Measurements from ENCODE around the gene ATXN1.
A peak's percentile ranks its signal among the peaks of the same experiment; 100 is the strongest.
"Not testable (repeated sequence)": the region's sequence is repeated elsewhere in the genome, so short reads cannot be mapped to it uniquely, and the experiment has no call there.

Gene ATXN1

DNA sequence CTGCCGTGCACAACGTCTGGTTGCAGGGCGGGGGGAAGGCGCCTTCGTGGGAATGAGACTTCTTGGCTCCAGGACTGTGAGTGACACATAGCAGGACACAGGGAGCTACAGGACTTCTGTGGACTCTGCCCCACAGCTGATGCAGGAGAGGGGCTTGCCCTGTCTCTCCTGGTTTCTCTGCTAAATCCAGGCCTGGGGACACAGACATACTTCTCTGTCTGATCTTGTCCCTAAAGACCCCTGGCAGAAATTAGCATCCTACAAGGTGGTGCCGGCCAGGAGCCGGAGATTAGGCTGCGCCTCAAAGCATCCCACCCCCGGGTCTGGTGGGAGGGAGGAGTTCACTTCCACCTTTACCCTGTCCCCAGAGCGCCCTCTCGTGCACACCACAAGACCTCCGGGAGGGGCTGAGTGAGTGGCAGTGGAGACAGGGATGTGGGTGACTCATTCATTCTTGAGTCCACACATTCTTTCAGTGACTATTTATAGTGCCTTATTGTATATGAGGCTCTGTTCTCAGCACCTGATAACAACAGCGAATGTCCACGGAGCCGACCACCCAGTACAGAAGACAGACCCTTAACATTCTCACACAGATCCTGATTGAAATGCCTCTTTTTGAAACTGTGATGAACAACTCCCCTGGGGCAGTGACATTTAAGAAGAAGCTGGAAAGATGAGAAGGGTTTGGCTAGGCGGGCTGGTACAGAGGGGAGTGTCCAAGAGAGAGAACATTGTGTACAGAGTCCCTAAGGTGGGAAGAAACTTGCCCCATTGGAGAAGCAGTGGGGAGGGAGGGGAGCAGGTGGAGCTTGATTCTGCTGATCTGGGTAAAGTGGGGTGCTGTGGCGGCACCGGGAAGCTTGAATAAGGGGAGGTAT, 483.9 kb downstream of the ATXN1 start:
- TF ChIP-seq CTCF (IDR thresholded peaks at IDR 0.05; ENCODE audit: extremely low read depth, missing control alignments) = peak; percentile 17
- DNase-seq (ENCODE audit: low spot score) = no peak

GRCh38 chr6:16274885-16275589, 486.2 kb downstream of the ATXN1 start:
- no peak for TF ChIP-seq CTCF (IDR thresholded peaks at IDR 0.05; ENCODE audit: extremely low read depth, missing control alignments)
- no peak for DNase-seq (ENCODE audit: low spot score)

DNA sequence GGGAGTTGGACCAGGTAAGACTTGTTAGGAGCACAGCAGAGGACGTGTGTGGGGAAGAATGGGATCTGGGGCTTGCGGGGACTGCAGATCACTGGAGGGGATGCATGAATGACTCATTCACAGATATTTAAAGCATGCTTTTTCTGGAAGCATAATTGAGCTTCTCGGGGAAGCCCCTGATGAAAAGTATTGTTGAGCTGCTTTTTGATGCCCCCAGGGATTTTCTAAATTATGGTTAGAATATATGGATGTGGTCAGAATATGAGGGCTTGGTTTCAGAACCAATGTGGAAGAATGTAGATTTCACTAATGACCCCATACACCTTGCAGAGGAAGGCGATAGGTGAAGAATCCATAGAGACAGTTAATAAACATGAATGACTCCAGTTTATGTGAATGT, 486.8 kb downstream of the ATXN1 start:
- DNase-seq (ENCODE audit: low spot score) = no peak
- no peak for TF ChIP-seq CTCF (IDR thresholded peaks at IDR 0.05; ENCODE audit: extremely low read depth, missing control alignments)

- no peak for DNase-seq (ENCODE audit: low spot score)
- TF ChIP-seq CTCF (IDR thresholded peaks at IDR 0.05; ENCODE audit: extremely low read depth, missing control alignments) = no peak
These were observed 488.0 kb downstream of the ATXN1 start for GRCh38 chr6:16273256-16273655.

DNA sequence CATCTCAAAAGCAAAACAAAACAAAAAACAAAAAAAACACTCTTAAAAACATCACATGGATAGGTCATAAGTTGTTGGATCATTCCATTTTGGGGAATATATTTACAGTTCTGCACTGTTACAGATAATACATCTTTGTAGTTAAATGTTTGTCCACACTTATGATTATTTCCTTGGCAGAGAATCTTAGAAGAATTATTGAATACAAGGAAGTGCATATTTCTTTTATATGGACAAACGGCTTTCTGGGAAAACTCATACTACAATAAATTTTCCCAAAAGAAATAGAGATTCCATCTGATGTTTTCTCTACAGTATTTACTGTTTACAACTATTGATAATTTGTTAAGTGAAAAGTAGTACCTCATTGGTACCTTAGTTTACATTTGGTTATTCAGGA, 489.1 kb downstream of the ATXN1 start:
- DNase-seq (ENCODE audit: low spot score) = no peak
- TF ChIP-seq CTCF (IDR thresholded peaks at IDR 0.05; ENCODE audit: extremely low read depth, missing control alignments) = no peak

DNA sequence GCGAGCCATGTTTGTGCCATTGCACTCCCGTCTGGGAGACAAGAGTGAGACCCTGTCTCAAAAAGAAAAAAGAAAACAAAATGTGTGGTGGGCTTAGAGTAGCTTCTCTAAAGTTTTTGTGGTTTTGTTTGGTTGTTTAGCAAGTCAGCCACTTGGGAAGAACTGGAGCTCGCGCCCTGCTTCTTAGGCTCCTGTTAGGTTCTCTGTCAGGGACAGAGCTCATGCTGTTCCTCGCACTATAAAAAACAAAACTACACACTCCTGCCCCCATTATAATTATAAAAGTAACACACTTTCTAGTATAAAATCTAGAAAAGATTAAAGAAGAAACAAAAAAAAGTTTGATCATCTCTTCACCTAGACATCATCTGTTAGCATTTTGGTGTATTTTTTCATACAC, 489.8 kb downstream of the ATXN1 start:
- no peak for TF ChIP-seq CTCF (IDR thresholded peaks at IDR 0.05; ENCODE audit: extremely low read depth, missing control alignments)
- DNase-seq (ENCODE audit: low spot score) = no peak

DNA sequence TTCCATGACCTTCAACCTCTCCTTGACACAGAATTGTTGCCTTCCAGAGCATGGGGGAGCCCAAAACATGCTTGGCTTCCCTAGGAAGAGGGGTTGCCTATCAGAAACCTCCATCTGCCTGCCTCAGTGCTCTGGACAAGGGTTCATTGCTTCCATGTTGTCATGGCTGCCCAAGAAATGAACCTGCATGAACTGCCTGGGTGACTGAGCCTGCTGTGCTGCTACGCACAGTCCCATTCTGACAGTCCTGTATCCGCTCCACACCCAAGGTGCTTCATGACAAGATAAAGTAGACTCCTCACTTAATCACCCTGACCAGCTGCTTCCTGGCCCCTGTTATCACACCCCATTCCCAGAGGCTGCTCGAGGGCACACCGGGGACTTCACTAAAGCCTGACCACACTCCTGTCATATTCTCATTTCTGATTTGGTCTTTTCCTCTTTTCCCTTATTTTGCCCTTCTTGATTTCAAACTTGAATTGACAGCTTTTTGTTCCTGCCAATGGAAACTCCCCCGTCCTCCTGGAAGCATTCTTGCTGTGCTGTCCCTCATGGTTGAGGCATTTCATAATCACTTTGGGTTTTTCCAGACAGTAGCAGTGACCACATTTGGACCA, 491.0 kb downstream of the ATXN1 start:
- TF ChIP-seq CTCF (IDR thresholded peaks at IDR 0.05; ENCODE audit: extremely low read depth, missing control alignments) = no peak
- no peak for DNase-seq (ENCODE audit: low spot score)

DNA sequence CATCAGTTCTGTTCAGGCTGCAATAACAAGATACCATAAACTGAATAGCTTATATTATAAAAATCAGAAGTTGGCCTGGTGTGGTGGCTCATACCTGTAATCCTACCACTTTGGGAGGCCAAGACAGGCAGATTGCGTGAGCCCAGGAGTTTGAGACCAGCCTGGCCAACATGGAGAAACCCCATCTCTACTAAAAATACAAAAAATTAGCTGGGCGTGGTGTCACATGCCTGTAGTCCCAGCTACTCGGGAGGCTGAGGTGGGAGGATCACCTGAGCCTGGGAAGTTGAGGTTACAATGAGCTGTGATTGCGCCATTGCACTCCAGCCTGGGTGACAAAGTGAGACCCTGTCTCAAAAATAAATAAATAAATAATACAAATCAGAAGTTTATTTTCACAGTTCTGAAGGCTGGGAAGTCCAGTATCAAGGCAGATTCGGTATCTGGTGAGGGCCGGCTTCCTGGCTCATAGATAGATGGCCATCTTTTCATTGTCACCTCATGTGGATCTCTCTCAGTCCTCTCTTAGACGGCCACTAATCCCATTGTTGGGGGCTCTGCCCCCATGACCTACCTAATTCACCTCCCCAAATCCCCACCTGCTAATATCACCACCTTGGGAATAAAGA, 491.7 kb downstream of the ATXN1 start:
- DNase-seq (ENCODE audit: low spot score) = not testable (repeated sequence)
